Measurements from ENCODE around the gene CD209. TPM values are rescaled to one million over a fixed set of nuclear protein-coding genes. Genes with fewer than 3 reads are reported as not detected.
"Not testable (repeated sequence)": the region's sequence is repeated elsewhere in the genome, so short reads cannot be mapped to it uniquely, and the experiment has no call there.

Gene CD209, protein sequence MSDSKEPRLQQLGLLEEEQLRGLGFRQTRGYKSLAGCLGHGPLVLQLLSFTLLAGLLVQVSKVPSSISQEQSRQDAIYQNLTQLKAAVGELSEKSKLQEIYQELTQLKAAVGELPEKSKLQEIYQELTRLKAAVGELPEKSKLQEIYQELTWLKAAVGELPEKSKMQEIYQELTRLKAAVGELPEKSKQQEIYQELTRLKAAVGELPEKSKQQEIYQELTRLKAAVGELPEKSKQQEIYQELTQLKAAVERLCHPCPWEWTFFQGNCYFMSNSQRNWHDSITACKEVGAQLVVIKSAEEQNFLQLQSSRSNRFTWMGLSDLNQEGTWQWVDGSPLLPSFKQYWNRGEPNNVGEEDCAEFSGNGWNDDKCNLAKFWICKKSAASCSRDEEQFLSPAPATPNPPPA
- polyA plus RNA-seq: 10 to 100 TPM in 1 of 4 donors, 1 to 10 TPM in 2, under 1 TPM in 1; 0.67 to 13.6 (median 3.3) TPM
- long read RNA-seq, donor 1: 0 reads
- long read RNA-seq, donor 2: 0 reads
- long read RNA-seq, donor 3, full-length matches to known transcripts: 1 of 1 reads
- long read RNA-seq, donor 3, partial matches to known transcripts: 0 of 1 reads
- long read RNA-seq, donor 3, other reads (novel, unspliced or antisense): 0 of 1 reads
- long read RNA-seq, donor 4: 0 reads
- long read RNA-seq, donor 5: 0 reads
- long read RNA-seq, donor 6: 0 reads
- long read RNA-seq, donor 7: 0 reads
- long read RNA-seq, donor 8: 0 reads
- long read RNA-seq, donor 9: 0 reads
- long read RNA-seq, donor 10, full-length matches to known transcripts: 1 of 1 reads
- long read RNA-seq, donor 10, partial matches to known transcripts: 0 of 1 reads
- long read RNA-seq, donor 10, other reads (novel, unspliced or antisense): 0 of 1 reads

GRCh38 chr19:7746903-7747884 lies at the start of gene CD209:
Gene CD209 (minus strand): TSS chr19:7747534. CDS start chr19:7747511, 23 bp downstream.
- WGBS, 3 donors: 46 to 57% (median 54%) methylated on average over 7 of the region's 7 CpGs
- FAIRE-seq (no peak), DNase-seq (no peak)
- H3K27me3 ChIP-seq (ENCODE audit: control insufficient read depth in 3 of 3, insufficient read depth in 3 of 3, low read length in 3 of 3): peaks cover 0 to 3% (median 0%) of the 10 kb centered on the region in 3 donors
- H3K9me3 ChIP-seq (ENCODE audit: control insufficient read depth in 2 of 2, insufficient read depth in 1 of 2, low read depth in 1 of 2, low read length in 1 of 2): no peaks in the 10 kb centered on the region
- peak within 1 kb of the TSS in 1 of 3 donors; percentile 37 for H3K27ac ChIP-seq (ENCODE audit: low read depth in 1 of 3, low read length in 2 of 3)
- H3K36me3 ChIP-seq (ENCODE audit: control insufficient read depth in 3 of 3, insufficient read depth in 2 of 3, low read depth in 1 of 3, low read length in 3 of 3): no peaks in the 10 kb centered on the region
- no peaks in the 10 kb centered on the region for H3K4me1 ChIP-seq (ENCODE audit: control insufficient read depth in 3 of 3, insufficient read depth in 2 of 3, low read depth in 1 of 3, low read length in 2 of 3)
- H3K4me3 ChIP-seq (ENCODE audit: low read depth in 1 of 3, low read length in 3 of 3): peak within 1 kb of the TSS in 1 of 3 donors; percentile 18

DNA sequence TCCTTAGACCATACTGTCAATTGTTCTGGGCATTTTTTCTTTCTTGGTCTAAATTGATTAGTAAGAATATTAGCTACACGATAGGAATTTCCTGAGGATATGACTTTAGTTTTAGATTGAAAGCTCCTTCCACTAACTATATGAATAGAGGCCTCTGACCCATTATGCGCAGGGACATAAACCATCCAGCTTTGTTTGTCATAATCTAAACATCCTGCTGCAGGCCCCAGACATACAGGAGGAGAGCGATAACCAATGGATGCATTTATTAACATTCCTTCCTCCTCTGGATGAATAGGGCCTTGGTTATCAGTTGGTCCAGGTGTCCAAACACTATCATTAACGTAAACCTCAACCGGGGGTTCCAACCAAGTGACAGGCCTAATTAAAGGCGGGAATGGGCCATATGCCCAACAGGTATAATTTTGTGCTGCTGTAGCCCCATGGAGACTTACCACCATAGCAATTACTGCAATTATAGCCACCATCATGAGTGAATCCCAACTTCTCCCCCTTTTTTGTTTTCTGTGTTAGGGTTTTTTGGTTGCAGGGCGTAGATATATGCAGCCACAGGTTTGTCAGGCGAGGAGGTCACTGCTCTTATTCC lies 48.3 kb upstream of the CD209 start:
- H3K9me3 ChIP-seq (ENCODE audit: control insufficient read depth in 2 of 2, insufficient read depth in 1 of 2, low read depth in 1 of 2, low read length in 1 of 2): peaks cover 0 to 9% of the 10 kb centered on the region in 2 donors
- 58 to 60% (median 60%) methylated on average over 8 of the region's 8 CpGs for WGBS, 3 donors
- H3K4me3 ChIP-seq (ENCODE audit: low read depth in 1 of 3, low read length in 3 of 3): no peak overlapping the region
- H3K27me3 ChIP-seq (ENCODE audit: control insufficient read depth in 3 of 3, insufficient read depth in 3 of 3, low read length in 3 of 3): peaks cover 0 to 27% (median 0%) of the 10 kb centered on the region in 3 donors
- no peaks in the 10 kb centered on the region for H3K36me3 ChIP-seq (ENCODE audit: control insufficient read depth in 3 of 3, insufficient read depth in 2 of 3, low read depth in 1 of 3, low read length in 3 of 3)
- DNase-seq: no peak
- no peaks in the 10 kb centered on the region for H3K4me1 ChIP-seq (ENCODE audit: control insufficient read depth in 3 of 3, insufficient read depth in 2 of 3, low read depth in 1 of 3, low read length in 2 of 3)
- no peak for FAIRE-seq
- H3K27ac ChIP-seq (ENCODE audit: low read depth in 1 of 3, low read length in 2 of 3): no peak overlapping the region

DNA sequence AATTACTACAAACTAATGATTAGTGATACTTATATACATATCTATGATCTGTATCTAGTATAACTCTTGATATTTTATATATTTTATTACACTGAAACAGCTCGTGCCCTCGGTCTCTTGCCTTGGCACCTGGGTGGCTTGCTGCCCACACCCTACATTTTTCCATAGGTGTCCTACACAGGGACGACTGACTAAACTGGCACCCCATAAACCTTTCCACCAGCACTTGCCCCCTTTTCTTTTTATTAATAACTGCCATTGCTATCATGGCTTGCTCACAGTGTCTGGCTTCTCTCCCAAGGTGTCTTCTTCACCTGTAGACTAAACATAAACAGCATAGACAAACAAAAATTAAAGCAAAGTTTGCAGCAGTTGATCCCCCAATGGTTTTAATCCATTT lies 46.2 kb upstream of the CD209 start:
- Histone ChIP-seq H3K4me3 (ENCODE audit: low read depth in 1 of 3, low read length in 3 of 3) (no peak overlapping the region), H3K9me3 (ENCODE audit: control insufficient read depth in 2 of 2, insufficient read depth in 1 of 2, low read depth in 1 of 2, low read length in 1 of 2) (no peaks in the 10 kb centered on the region), H3K27ac (ENCODE audit: low read depth in 1 of 3, low read length in 2 of 3) (no peak overlapping the region), H3K4me1 (ENCODE audit: control insufficient read depth in 3 of 3, insufficient read depth in 2 of 3, low read depth in 1 of 3, low read length in 2 of 3) (no peaks in the 10 kb centered on the region), H3K27me3 (ENCODE audit: control insufficient read depth in 3 of 3, insufficient read depth in 3 of 3, low read length in 3 of 3) (peaks cover 0 to 26% (median 10%) of the 10 kb centered on the region in 3 donors), H3K36me3 (ENCODE audit: control insufficient read depth in 3 of 3, insufficient read depth in 2 of 3, low read depth in 1 of 3, low read length in 3 of 3) (no peaks in the 10 kb centered on the region)
- DNase-seq (no peak), FAIRE-seq (no peak)
- WGBS, 3 donors: 75 to 85% (median 82%) methylated on average over 3 of the region's 3 CpGs

DNA sequence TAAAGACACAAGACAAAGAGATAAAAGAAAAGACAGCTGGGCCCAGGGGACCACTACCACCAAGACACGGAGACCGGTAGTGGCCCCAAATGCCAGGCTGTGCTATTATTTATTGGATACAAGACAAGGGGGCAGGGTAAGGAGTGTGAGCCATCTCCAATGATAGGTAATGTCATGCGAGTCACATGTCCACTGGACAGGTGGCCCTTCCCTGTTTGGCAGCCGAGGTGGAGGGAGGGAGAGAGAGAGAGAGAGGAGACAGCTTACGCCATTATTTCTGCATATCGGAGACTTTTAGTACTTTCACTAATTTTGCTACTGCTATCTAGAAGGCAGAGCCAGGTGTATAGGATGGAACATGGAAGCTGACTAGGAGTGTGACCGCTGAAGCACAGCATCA lies 45.4 kb upstream of the CD209 start:
- not testable (repeated sequence) for H3K9me3 ChIP-seq (ENCODE audit: control insufficient read depth in 2 of 2, insufficient read depth in 1 of 2, low read depth in 1 of 2, low read length in 1 of 2); DNase-seq; H3K36me3 ChIP-seq (ENCODE audit: control insufficient read depth in 3 of 3, insufficient read depth in 2 of 3, low read depth in 1 of 3, low read length in 3 of 3); H3K4me3 ChIP-seq (ENCODE audit: low read depth in 1 of 3, low read length in 3 of 3); H3K27ac ChIP-seq (ENCODE audit: low read depth in 1 of 3, low read length in 2 of 3); H3K4me1 ChIP-seq (ENCODE audit: control insufficient read depth in 3 of 3, insufficient read depth in 2 of 3, low read depth in 1 of 3, low read length in 2 of 3); FAIRE-seq
- peaks cover 3 to 32% (median 17%) of the 10 kb centered on the region in 3 donors for H3K27me3 ChIP-seq (ENCODE audit: control insufficient read depth in 3 of 3, insufficient read depth in 3 of 3, low read length in 3 of 3)
- WGBS, 3 donors: 75 to 90% (median 85%) methylated on average over 7 of the region's 7 CpGs

GRCh38 chr19:7792281-7792680 lies 44.9 kb upstream of the CD209 start:
- no peak for DNase-seq
- H3K36me3 ChIP-seq (ENCODE audit: control insufficient read depth in 3 of 3, insufficient read depth in 2 of 3, low read depth in 1 of 3, low read length in 3 of 3): no peaks in the 10 kb centered on the region
- no peak overlapping the region for H3K4me3 ChIP-seq (ENCODE audit: low read depth in 1 of 3, low read length in 3 of 3)
- H3K4me1 ChIP-seq (ENCODE audit: control insufficient read depth in 3 of 3, insufficient read depth in 2 of 3, low read depth in 1 of 3, low read length in 2 of 3): no peaks in the 10 kb centered on the region
- FAIRE-seq: no peak
- H3K9me3 ChIP-seq (ENCODE audit: control insufficient read depth in 2 of 2, insufficient read depth in 1 of 2, low read depth in 1 of 2, low read length in 1 of 2): no peaks in the 10 kb centered on the region
- H3K27ac ChIP-seq (ENCODE audit: low read depth in 1 of 3, low read length in 2 of 3): no peak overlapping the region
- peaks cover 3 to 33% (median 21%) of the 10 kb centered on the region in 3 donors for H3K27me3 ChIP-seq (ENCODE audit: control insufficient read depth in 3 of 3, insufficient read depth in 3 of 3, low read length in 3 of 3)
- WGBS, 3 donors: 40 to 45% (median 45%) methylated on average over 7 of the region's 7 CpGs

GRCh38 chr19:7790416-7790815 lies 43.1 kb upstream of the CD209 start:
- no peak overlapping the region for H3K27ac ChIP-seq (ENCODE audit: low read depth in 1 of 3, low read length in 2 of 3)
- WGBS, 3 donors: 83 to 86% (median 84%) methylated on average over 14 of the region's 14 CpGs
- FAIRE-seq (no peak), DNase-seq (no peak)
- H3K36me3 ChIP-seq (ENCODE audit: control insufficient read depth in 3 of 3, insufficient read depth in 2 of 3, low read depth in 1 of 3, low read length in 3 of 3): no peaks in the 10 kb centered on the region
- no peaks in the 10 kb centered on the region for H3K4me1 ChIP-seq (ENCODE audit: control insufficient read depth in 3 of 3, insufficient read depth in 2 of 3, low read depth in 1 of 3, low read length in 2 of 3)
- H3K4me3 ChIP-seq (ENCODE audit: low read depth in 1 of 3, low read length in 3 of 3): no peak overlapping the region
- H3K27me3 ChIP-seq (ENCODE audit: control insufficient read depth in 3 of 3, insufficient read depth in 3 of 3, low read length in 3 of 3): peaks cover 3 to 39% (median 21%) of the 10 kb centered on the region in 3 donors
- H3K9me3 ChIP-seq (ENCODE audit: control insufficient read depth in 2 of 2, insufficient read depth in 1 of 2, low read depth in 1 of 2, low read length in 1 of 2): no peaks in the 10 kb centered on the region

- 6% methylated on average over 20 to 31 of the region's 31 CpGs for WGBS, 3 donors
- no peak for FAIRE-seq
Observed at GRCh38 chr19:7789447-7789846, 42.1 kb upstream of the CD209 start.

More at GRCh38 chr19:7789447-7789846, 42.1 kb upstream of the CD209 start:
- Histone ChIP-seq H3K27ac (ENCODE audit: low read depth in 1 of 3, low read length in 2 of 3) (no peak overlapping the region), H3K4me1 (ENCODE audit: control insufficient read depth in 3 of 3, insufficient read depth in 2 of 3, low read depth in 1 of 3, low read length in 2 of 3) (no peaks in the 10 kb centered on the region), H3K27me3 (ENCODE audit: control insufficient read depth in 3 of 3, insufficient read depth in 3 of 3, low read length in 3 of 3) (peaks cover 3 to 39% (median 24%) of the 10 kb centered on the region in 3 donors), H3K36me3 (ENCODE audit: control insufficient read depth in 3 of 3, insufficient read depth in 2 of 3, low read depth in 1 of 3, low read length in 3 of 3) (no peaks in the 10 kb centered on the region), H3K9me3 (ENCODE audit: control insufficient read depth in 2 of 2, insufficient read depth in 1 of 2, low read depth in 1 of 2, low read length in 1 of 2) (no peaks in the 10 kb centered on the region), H3K4me3 (ENCODE audit: low read depth in 1 of 3, low read length in 3 of 3) (no peak overlapping the region)
- DNase-seq: no peak

Data from small intestine (tissue), 16 donors.